Skeletal muscle tissue (tissue), 4 donors: ENCODE data around the gene M1AP. TPM values are rescaled to one million over a fixed set of nuclear protein-coding genes. Genes with fewer than 3 reads are reported as not detected.
A peak's percentile ranks its signal among the peaks of the same experiment; 100 is the strongest.

ENCODE experiments used
- H3K27ac ChIP-seq: one replicate; pipeline ENCODE4 v1.7.0; 2013; ENCODE audit warnings: mild to moderate bottlenecking, low read depth, low read length, inconsistent platforms
- H3K27me3 ChIP-seq, 3 donors: one replicate each; pipeline ENCODE4 v1.7.0; 2013; ENCODE audit warnings: low read length in 3 of 3; ENCODE audit not compliant: control insufficient read depth in 3 of 3, insufficient read depth in 3 of 3
- H3K36me3 ChIP-seq, 3 donors: one replicate each; pipeline ENCODE4 v1.7.0; 2013; ENCODE audit warnings: low read length in 3 of 3; ENCODE audit not compliant: control insufficient read depth in 3 of 3, insufficient read depth in 3 of 3
- H3K4me1 ChIP-seq, 3 donors: one replicate each; pipeline ENCODE4 v1.7.0; 2013; ENCODE audit warnings: low read length in 3 of 3, mild to moderate bottlenecking in 3 of 3; ENCODE audit not compliant: control insufficient read depth in 3 of 3, insufficient read depth in 3 of 3
- H3K4me3 ChIP-seq, 3 donors: one replicate each; pipeline ENCODE4 v1.7.0; 2013; ENCODE audit warnings: low read length in 3 of 3
- H3K9ac ChIP-seq, 3 donors: one replicate each; pipeline ENCODE4 v1.7.0; 2013; ENCODE audit warnings: low read length in 3 of 3, mild to moderate bottlenecking in 3 of 3, moderate library complexity in 2 of 3, low read depth in 1 of 3
- H3K9me3 ChIP-seq, 3 donors: one replicate each; pipeline ENCODE4 v1.7.0; 2013; ENCODE audit warnings: low read length in 3 of 3; ENCODE audit not compliant: control insufficient read depth in 3 of 3
- total RNA-seq: library from RNA; depleted of rRNA; stranded (reverse); fragments of >200 nt; gene quantifications from one replicate; pipeline ENCODE4 v1.2.3, GENCODE V29; 2014
- donor health status: Osteomylitis.

Gene M1AP
- total RNA-seq, 1 donor from 2014 or later, result not detected

DNA sequence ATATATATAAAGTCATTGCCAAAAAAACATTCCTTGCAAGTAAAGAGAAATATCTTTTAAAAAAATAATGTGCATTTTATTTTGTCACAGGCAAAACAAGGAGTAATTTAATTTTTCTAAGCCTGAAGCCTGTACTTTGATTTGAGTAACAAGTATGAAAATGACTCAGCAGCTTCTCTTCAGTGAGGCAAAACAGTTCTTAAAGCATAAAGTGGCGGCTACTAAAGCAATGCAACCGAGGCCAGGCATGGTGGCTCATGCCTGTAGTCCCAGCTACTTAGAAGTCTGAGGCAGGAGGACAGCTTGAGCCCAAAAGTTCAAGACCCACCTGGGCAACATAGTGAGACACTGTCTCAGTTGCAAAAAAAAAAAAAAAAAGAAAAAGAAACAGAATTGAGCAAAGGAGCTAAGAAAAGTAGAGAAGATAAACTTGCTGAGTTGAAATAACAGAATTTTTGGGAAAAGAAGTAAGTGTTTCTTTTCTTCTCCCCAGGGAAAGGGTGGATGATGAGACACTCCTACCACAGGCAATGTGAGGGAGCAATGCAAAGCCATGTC lies 64.0 kb downstream of the M1AP start:
- H3K27me3 ChIP-seq, result no peaks in the 10 kb centered on the region
- H3K4me1 ChIP-seq, result peaks cover 0 to 4% (median 0%) of the 10 kb centered on the region in 3 donors
- no peaks in the 10 kb centered on the region for H3K9me3 ChIP-seq
- no peak overlapping the region for H3K9ac ChIP-seq
- no peaks in the 10 kb centered on the region for H3K36me3 ChIP-seq
- H3K4me3 ChIP-seq, result no peak overlapping the region
- H3K27ac ChIP-seq, result no peak overlapping the region

DNA sequence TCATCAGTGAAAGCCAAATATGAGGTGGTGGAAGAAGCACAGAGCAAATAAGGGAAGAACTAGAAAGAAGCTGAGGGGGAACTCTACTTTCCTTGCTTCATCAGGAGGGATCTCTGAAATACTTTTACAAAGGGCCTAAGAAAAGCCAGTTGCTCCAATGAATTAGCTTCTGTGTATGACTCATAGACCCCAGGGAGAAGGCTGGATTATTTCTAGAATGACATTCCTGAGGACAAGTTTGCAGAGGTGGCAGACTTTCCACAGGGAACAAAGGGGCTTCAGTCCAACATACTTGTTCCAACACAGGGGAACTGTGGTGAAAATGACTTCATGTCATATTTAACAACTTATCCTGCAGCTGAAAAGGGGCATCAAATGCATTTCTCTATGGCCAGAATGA lies 64.6 kb downstream of the M1AP start:
- H3K4me3 ChIP-seq, result no peak overlapping the region
- no peak overlapping the region for H3K9ac ChIP-seq
- H3K36me3 ChIP-seq, result no peaks in the 10 kb centered on the region
- H3K27me3 ChIP-seq, result no peaks in the 10 kb centered on the region
- H3K9me3 ChIP-seq, result no peaks in the 10 kb centered on the region
- H3K27ac ChIP-seq, result no peak overlapping the region
- peaks cover 0 to 4% (median 0%) of the 10 kb centered on the region in 3 donors for H3K4me1 ChIP-seq

DNA sequence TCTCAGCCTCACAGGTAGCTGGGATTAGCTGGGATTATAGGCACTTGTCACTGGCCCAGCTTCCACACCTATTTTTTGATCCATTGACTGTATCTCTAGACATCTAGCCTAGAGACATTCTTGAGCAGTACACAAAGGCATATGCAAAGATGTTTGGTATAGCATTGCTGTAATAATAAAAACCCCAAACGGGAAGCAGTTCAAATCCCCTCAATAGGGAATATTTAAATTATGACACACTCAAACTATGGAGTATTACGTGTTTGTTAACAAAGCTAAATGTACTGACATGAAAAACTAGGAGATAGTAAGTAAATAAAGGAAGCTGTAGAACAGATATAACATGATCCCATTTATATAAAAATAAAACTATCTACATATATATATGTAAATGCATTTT lies 65.9 kb downstream of the M1AP start:
- H3K4me3 ChIP-seq, result no peak overlapping the region
- H3K27ac ChIP-seq, result no peak overlapping the region
- no peak overlapping the region for H3K9ac ChIP-seq
- no peaks in the 10 kb centered on the region for H3K27me3 ChIP-seq
- no peaks in the 10 kb centered on the region for H3K36me3 ChIP-seq
- peaks cover 0 to 5% (median 0%) of the 10 kb centered on the region in 3 donors for H3K4me1 ChIP-seq
- no peaks in the 10 kb centered on the region for H3K9me3 ChIP-seq

DNA sequence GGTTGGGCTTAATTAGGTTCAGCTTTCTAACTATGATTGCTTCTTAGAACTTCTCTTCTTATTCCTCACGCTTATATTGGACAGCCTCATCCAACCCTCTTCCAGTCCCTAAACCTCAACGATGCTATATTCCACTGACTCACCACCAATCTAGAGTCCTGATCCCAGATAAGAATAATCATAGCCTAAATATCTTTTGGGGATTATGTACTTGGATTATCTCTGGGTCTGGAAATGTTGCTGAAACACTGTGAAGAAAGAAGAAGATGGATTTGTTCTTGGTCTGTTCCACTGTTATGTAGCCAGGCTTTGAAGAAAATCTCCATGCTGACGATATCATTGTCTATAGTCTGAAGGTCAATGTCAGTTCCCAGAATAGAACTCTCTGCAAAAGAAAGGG lies 66.7 kb downstream of the M1AP start:
- Histone ChIP-seq H3K4me3 (no peak overlapping the region), H3K27me3 (no peaks in the 10 kb centered on the region), H3K4me1 (peaks cover 0 to 12% (median 2%) of the 10 kb centered on the region in 3 donors), H3K36me3 (no peaks in the 10 kb centered on the region), H3K9me3 (no peaks in the 10 kb centered on the region), H3K9ac (no peak overlapping the region), H3K27ac (no peak overlapping the region)

DNA sequence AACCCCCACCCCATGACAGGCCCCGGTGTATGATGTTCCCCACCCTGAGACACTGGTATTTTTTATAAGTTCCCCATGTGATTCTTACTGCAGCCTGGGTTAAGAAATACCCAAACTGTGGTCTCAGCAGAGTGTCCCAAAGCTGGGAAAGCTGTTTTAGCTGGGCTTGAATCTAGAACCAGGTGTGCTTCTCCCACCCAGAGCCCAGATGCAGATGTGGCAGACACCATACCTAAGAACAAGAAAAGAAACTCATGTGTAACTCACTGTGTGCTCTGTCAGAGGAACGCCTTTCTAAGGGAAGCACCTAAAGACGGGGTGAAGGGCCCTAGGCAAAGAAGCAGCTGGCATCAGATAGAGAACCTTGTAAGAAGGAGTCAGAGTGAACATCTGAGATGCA lies 69.7 kb downstream of the M1AP start:
- no peak overlapping the region for H3K9ac ChIP-seq
- no peak overlapping the region for H3K27ac ChIP-seq
- peaks cover 0 to 10% (median 5%) of the 10 kb centered on the region in 3 donors for H3K4me1 ChIP-seq
- H3K36me3 ChIP-seq, result no peaks in the 10 kb centered on the region
- H3K4me3 ChIP-seq, result no peak overlapping the region
- no peaks in the 10 kb centered on the region for H3K9me3 ChIP-seq
- H3K27me3 ChIP-seq, result no peaks in the 10 kb centered on the region

DNA sequence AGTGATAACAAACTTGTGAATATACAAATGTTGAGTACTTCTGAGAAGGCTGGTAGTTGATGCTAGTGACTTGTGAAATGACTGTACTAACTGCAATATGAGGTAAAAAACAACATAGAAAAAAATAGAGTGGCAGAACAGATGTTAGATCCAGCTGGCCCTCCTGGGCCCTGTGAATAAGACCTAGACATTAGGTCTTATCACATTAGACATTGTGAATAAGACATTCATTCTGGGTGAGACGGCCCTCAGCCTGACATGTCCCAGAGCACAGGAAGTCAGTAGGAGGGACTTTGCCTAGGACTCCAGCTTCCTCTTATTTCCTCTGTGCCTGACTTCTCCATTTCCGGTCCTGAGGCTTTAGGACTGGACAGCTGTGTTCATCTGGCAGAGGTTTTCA lies 70.7 kb downstream of the M1AP start:
- Histone ChIP-seq H3K9ac (no peak overlapping the region), H3K4me1 (peaks cover 0 to 10% (median 5%) of the 10 kb centered on the region in 3 donors), H3K9me3 (no peaks in the 10 kb centered on the region), H3K27me3 (no peaks in the 10 kb centered on the region), H3K36me3 (no peaks in the 10 kb centered on the region), H3K4me3 (no peak overlapping the region), H3K27ac (peak overlapping the region; percentile 55)

DNA sequence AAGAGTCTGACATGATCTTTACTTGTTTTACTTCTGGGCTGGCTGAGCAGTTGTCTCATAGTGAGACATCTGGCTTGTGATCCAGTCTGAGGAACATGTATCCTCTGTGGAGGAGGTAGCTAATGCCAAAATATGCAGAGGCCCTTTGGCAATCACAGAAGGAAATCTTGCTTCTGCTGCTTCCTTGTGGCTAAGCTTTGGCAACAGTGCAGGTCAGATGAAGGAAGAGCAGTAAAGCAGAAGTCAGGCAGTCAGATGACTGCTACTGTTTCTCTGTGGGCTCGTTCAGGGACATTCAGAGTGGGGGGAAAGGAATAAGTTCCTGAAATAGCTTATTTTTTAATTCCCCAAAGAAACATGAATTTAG lies 71.3 kb downstream of the M1AP start:
- no peak overlapping the region for H3K9ac ChIP-seq
- H3K9me3 ChIP-seq, result no peaks in the 10 kb centered on the region
- H3K27me3 ChIP-seq, result no peaks in the 10 kb centered on the region
- H3K36me3 ChIP-seq, result no peaks in the 10 kb centered on the region
- peaks cover 0 to 10% (median 5%) of the 10 kb centered on the region in 3 donors for H3K4me1 ChIP-seq
- peak overlapping the region; percentile 63 for H3K27ac ChIP-seq
- no peak overlapping the region for H3K4me3 ChIP-seq

GRCh38 chr2:74576211-74576862 lies 71.8 kb downstream of the M1AP start:
- Histone ChIP-seq H3K4me1 (peaks cover 0 to 10% (median 5%) of the 10 kb centered on the region in 3 donors), H3K27ac (peak overlapping the region; percentile 63), H3K9ac (no peak overlapping the region), H3K9me3 (no peaks in the 10 kb centered on the region), H3K4me3 (no peak overlapping the region), H3K27me3 (no peaks in the 10 kb centered on the region), H3K36me3 (no peaks in the 10 kb centered on the region)

DNA sequence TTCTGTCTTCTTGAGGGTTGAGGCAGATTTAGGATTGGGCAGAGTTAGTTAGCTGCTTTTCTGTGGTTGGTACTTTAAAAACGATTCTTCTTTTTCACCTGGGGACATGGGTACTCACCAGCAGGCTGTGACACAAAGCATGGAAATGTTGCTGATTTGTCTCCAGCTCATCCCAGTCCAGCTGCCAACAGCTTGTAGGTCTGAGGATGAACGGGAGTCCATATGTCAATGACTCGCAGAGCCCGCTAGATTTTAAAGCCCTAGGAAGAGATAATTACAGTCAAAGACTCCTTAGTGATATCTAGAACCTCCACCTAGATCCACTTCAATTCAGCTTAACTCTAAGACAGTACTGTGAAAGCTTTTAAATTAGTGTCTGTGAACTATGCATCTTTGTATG lies 72.8 kb downstream of the M1AP start:
- H3K27me3 ChIP-seq, result no peaks in the 10 kb centered on the region
- H3K4me1 ChIP-seq, result peaks cover 0 to 10% (median 5%) of the 10 kb centered on the region in 3 donors
- H3K9me3 ChIP-seq, result no peaks in the 10 kb centered on the region
- no peak overlapping the region for H3K4me3 ChIP-seq
- no peak overlapping the region for H3K9ac ChIP-seq
- no peak overlapping the region for H3K27ac ChIP-seq
- no peaks in the 10 kb centered on the region for H3K36me3 ChIP-seq

GRCh38 chr2:74573747-74574562 lies 74.2 kb downstream of the M1AP start:
- Histone ChIP-seq H3K9me3 (no peaks in the 10 kb centered on the region), H3K4me1 (peaks cover 0 to 10% (median 5%) of the 10 kb centered on the region in 3 donors), H3K27ac (no peak overlapping the region), H3K27me3 (no peaks in the 10 kb centered on the region), H3K9ac (no peak overlapping the region), H3K4me3 (no peak overlapping the region), H3K36me3 (no peaks in the 10 kb centered on the region)
